Activated CD8-positive, alpha-beta memory T cell treated with anti-CD3 and anti-CD28 coated beads, Interleukin-2, amount 50 U/mL, for 24 hours (primary cell): ENCODE data around the gene CD53.

Source experiments
- DNase-seq: peaks from one replicate; pipeline ENCODE4 v3.0.0-alpha.2; 2020; ENCODE audit errors: extremely low read depth

Gene CD53

DNA sequence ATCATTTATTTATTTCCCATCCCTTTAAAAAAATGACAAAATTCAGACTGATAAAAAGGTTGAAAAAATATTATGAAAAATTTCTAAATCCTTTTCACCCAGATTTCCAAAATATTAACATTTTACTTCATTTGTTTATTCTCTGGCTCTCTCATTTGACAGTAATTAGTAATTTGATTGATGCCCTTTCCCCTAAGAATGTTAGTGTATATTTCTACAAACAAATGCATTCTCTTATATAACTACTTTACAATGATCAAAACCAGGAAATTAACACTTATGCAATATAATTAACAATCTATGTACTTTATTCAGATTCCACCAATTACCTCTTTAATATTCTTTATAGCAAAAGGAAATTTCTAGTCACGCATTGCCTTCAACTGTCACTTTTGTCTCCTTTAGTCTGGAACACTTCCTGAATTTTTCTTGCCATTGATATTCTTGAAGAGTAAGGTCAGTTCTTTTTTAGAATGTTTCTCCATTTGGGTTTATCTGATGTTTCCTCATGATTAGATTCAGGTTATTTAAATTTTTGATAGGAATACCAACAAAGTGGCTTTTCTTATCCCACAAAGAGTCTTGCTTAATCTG lies 3.9 kb downstream of the CD53 start:
- no peak for DNase-seq

DNA sequence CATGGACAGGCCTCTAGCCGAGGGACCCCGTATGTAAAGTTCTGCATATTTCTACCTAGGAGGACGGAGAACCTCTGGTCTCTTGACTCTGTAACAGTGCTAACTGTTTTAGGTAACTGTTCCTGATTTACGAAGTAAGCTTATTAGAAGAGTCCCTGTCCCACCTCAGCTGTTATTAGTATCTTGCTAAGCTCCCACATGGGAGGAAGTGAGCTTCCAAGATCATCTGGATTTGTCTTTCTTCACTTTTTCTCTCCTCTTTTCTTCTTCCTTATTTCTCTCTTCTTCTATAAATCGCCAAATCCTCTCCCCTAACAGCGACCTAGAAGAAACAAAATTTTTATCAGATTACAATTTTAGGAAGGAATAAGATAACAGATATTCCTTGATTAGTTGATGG lies 4.4 kb downstream of the CD53 start:
- DNase-seq: no peak

DNA sequence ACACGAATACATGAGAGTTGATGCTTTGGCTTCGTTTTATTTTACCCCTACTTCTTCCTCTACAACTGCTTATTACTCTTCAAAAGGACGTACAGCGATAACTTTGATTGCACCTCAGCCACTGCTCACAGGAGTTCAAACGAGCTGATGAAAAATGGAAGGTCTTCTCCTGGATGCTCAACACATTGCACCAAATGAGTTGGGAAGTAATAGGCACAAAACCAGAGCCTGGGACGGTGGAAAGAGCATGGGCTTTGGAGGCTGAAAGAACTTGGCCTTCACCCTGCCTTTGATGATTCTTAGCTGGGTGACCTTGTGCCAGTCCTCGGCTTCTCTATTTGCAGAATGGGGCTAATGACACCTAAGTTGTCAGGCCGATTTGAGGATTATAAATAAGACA lies 4.8 kb downstream of the CD53 start:
- DNase-seq: no peak

DNA sequence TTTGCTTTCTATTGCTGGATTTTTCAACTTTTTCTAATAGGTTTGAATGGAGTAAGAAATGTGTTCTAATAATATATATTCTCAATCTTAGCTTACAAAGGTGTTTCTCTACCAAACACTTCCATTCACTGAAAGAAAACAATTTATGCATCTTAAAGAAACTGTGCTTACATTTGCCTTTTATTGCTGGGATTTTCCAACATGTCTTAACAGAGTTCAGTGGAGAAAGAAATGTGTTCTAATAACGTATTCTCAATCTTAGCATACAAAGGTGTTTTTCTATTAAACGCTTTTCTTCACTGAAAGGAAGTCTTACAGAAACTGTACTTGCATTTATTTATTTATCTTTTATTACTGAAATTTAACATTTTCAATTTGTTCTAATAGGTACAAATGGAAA lies 5.6 kb downstream of the CD53 start:
- DNase-seq: no peak

DNA sequence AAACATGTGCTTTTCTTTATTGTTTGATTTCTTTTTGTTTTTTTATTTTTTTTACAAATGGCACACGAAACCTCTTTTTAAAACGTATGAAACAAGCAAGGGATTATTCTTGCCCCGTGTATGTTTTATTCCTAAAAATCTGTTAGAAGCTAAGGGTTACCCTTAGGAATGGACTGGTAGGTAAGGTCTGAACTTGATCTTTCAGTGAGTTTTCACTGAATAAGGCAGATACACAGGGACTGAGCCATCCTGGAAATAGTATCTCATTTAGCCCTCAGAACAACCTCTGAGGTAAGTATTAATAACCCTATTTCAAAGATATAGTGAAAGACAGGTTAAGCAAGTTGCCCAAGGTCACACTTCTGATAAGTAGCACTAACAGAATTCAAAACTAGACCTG lies 6.0 kb downstream of the CD53 start:
- no peak for DNase-seq

DNA sequence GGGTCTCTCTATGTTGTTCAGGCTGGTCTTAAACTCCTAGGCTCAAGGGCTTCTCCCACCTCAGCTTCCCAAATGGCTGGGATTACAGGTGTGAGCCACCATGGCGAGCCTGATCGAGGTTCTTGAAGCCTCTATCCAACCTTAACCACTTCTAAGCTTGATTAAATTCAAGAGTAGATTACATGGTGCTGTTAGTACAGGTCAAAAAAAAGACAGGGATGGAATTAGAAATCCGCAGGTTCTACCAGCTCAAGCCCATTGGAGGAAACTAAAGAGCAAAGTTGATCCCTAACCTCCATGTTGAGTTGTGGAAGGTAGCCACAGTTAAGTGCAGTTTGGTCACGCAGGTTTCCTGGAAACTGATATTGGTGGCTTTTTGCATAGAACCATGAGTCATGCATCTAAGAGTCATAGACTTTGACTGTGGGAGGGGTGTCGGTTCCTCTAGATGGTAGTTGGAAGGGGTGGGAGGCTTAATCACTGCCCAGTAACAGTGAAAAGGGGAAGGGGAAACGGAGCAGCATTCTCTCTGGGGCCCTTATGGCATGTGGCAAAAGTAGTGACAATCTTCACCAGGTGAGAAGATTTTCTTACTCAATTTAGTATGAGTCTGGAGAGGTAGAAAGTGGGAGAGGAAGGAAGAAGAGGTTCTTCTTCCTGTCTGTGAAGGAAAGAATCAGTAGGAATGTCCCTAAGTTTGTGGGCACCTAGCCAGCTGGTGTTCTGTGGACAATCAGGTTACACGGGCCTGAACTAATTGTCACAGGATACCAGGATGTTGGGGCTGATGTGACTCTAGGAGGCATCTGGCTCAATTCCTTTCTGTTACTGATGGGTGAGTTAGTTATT lies 7.0 kb downstream of the CD53 start:
- peak; percentile 54 for DNase-seq

DNA sequence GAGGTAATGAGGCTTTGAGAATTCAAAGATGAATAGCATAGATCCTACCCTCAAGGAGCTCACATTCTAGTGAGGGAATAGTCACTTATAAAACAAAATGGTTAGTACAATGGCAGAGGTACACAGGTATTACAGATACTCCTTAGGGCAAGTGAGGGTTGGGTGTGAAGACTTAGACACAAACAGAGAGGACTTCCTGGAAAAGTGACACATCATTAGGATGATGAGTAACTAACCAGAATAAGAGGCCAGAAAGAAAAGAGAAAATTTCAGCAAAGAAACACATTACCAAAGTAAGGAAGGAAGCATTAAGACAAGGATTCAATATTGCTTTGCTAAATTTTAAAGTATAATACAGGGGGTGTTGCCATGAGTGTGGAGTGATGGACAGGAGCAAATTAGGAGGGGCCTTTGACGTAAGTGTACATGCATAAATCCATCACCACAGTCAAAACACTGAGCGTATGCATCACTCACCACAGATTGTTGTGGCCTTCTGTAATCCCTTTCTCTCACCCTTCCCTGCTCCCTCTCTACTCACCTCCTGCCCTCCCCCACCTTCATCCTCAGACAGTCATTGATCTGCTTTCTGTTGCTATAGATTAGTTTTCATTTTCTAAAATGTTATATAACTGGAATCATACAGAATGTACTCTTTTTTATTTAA lies 7.9 kb downstream of the CD53 start:
- DNase-seq: no peak

DNA sequence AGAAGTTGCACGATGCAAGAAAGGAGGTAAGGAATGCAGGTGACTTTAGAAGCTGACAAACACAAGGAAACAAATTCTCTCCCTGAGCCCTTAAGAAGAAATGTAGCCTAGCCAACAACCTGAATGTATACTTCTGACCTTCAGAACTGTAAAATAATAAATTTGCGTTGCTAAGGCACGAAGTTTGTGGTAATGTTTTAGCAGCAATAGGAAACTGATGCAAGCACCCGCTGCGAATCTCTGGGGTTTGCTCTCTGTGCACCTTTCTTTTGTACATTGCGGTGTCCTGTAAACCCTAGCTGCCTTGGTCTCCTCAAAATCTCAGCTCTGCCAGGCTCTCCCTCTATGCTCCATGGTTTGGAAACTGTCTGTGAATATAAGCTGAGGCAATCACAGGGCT lies 15.1 kb downstream of the CD53 start:
- DNase-seq: no peak

DNA sequence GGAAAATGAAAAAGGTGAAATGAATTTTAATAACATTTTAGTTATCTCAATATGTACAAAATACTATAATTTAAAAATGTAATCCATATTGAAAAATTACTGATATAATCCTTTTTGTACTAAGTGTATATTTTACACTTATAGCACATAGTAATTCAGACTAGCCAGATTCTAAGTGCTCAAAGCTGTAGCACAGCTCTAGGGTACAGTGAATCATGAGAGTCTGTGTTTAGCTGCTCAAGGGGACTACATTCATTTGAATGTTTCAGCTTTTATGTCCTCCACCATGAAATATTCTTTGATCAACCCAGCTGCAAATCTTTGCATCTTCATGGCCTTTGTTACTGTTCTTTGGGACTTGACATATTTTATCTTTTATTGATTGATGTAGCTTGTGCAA lies 15.7 kb downstream of the CD53 start:
- DNase-seq: no peak

DNA sequence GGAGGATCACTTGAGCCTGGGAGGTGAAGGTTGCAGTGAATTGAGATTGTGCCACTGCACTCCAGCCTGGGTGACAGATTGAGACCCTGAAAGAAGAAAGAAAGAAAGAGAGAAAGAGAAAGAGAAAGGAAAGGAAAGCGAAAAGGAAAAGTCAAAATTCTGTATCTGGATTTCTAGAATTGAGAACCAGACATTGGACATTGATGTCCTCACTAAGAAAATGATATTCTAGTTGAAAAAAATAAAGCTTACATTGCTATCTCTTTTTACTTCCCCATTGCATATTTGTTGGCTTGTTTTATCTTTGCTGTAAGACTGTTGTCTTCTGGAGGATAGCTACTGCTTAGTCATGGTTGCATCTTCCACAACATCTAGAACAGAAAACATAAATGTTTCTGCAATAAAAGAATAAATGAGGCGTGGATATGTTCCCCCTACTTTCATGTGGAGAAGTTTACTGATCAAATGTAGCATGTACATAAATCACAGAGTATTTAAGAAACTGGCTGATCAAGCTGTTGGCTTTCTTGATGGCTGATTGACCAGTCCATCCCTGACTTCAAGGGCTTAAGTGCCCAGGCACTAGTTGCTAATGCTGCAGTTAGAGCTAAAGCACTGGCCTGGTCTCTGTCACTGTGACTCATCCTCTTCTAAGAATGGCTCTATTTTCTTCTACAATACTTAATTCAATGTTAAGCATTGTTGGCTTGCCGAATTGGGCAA lies 17.7 kb downstream of the CD53 start:
- DNase-seq: no peak

DNA sequence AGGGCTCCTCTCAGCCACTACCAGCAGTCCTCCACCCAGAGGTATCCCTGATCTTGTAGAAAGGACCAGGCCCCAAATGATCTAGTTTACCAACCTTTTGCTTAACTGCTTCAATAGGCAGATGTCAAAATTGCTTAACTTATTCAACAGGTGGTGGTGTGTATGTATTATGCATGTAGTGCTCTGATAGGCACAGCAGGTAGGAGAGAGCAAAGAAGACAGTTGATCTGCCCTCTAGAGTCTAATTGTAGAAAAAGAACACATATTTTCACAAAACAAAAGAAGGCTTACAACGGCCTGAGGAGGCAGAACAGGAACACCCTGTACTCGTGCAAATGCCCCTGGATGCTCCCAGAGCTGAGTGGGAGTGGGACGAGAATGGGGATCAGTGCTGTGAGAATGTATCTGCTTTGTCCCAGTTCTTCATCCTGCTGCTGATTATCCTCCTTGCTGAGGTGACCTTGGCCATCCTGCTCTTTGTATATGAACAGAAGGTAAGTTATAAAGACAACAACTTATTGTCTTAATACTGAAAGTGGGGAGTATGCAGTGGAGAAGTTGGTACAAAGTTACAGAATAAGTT lies 21.1 kb downstream of the CD53 start:
- no peak for DNase-seq

DNA sequence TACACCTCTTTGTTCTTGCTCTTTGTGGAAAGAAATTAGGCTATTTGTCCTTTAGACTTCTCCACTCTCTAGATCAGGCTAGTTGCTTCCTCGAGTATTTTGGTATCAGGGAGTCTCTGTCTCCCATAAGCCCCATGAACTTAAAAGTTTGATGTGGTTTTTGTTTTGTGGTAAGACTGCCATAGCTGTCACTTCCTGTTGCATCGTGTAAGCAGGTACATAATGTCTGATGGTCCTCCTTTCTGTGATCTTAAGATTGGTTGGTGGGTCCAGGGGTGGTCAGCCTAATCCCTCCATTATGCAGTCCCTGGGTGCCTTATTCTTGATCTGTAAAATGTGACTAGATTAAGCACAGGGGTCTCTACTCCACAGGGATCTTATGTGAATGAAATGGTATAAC lies 23.1 kb downstream of the CD53 start:
- DNase-seq: no peak

DNA sequence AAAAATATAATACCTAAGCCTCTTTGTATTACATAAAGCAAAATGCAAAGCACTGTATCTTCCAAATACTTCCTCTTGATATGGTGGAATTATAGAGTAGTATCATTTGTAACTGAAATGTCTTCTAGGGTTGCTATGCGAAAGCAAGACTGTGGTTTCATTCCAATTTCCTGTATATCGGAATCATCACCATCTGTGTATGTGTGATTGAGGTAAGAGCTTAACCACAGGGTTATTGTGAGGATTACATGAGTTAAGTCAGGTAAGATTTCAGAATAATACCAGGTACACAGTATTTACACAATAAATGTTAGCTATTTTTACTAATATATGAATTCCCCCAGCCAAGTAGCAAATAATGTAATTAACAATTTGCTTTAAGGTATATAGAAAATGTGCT lies 24.7 kb downstream of the CD53 start:
- DNase-seq: no peak

DNA sequence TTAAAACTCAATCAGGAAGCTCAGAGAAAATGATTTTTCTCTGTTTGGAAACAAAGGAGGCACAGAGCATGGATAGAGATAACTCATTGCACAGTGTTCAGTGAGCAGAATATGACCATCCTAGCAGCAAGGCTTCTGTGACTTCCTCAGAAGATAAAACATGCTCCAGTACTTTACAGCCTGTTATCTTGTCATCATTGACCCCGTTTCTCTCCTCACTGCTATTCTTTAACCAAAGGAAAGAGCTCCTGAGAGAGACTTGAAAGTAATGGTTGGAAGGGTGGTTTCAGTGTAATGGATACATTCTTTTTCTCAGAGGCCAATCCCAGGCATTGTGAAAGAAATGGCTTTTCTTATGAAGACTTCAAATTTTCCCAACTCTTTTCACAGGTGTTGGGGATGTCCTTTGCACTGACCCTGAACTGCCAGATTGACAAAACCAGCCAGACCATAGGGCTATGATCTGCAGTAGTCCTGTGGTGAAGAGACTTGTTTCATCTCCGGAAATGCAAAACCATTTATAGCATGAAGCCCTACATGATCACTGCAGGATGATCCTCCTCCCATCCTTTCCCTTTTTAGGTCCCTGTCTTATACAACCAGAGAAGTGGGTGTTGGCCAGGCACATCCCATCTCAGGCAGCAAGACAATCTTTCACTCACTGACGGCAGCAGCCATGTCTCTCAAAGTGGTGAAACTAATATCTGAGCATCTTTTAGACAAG lies 25.9 kb downstream of the CD53 start:
- DNase-seq: no peak

DNA sequence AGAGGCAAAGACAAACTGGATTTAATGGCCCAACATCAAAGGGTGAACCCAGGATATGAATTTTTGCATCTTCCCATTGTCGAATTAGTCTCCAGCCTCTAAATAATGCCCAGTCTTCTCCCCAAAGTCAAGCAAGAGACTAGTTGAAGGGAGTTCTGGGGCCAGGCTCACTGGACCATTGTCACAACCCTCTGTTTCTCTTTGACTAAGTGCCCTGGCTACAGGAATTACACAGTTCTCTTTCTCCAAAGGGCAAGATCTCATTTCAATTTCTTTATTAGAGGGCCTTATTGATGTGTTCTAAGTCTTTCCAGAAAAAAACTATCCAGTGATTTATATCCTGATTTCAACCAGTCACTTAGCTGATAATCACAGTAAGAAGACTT lies 26.5 kb downstream of the CD53 start:
- no peak for DNase-seq

DNA sequence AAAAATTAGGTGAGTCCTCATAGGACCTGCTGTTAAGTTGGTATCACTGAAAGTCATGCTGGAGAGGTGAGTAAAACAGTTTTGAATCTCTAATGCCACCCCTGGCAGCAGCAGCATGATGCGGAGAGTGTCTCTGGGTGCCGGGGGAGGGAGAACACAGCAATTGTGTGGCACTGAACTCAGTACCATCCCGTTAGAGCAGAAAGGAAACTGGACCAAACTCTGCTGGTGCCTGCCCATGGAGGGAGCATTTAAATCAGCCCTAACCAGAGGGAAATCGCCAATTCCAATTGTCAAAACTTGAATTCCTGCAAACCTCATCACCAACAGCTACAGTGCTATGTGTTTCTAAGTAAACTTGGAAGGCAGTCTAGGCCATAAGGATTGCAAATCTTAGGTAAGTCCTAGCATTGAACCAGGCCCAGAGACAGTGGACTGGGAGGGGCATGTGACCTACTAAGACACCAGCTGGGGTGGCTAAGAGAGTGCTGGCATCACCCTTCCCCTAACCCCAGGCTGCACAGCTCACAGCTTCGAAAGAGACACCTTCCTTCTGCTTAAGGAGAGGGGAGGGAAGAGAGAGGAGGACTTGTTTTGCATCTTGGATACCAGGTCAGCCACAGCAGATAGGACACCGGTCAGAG lies 30.0 kb downstream of the CD53 start:
- DNase-seq: no peak

DNA sequence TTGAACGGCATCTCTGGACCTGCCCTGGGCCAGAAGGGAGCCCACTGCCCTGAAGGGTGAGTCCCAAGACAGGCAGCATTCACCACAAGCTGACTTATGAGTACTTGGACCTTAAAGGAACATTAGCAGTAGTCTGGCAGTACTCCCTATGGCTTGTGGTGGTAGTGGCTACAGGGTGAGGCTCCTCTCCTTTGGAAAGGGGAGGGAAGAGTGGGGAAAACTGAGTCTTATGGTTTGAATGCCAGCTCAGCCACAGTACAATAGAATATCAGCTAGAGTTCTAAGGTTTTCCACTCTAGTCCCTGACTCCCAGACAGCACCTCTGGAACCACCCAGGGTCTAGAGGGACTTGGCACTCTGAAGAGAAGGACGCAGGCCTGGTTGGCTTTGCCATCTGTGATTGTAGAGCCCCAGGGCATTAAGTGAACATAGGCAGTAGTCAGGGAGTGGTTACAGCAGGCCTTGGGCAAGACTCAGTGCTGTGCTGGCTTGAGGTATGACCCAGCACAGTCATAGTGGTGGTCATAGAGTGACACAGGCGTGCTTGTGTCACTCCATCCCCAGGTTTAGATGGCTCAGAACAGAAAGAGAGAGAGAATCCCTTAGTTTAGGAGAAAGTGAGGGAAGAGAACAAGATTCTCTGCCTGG lies 31.0 kb downstream of the CD53 start:
- no peak for DNase-seq

DNA sequence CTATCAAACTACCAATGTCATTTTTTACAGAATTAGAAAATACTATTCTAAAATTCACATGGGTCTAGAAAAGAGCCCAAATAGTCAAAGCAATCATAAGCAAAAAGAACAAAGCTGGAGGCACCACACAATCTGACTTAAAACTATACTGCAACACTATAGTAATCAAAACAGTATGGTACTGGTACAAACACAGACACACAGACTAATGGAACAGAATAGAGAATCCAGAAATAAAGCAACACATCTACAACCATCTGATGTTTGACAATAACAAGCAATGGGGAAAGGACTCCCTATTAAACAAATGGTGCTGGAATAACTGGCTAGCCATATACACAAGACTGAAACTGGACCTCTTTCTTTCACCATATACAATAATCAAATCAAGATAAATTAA lies 39.8 kb downstream of the CD53 start:
- DNase-seq: no peak

DNA sequence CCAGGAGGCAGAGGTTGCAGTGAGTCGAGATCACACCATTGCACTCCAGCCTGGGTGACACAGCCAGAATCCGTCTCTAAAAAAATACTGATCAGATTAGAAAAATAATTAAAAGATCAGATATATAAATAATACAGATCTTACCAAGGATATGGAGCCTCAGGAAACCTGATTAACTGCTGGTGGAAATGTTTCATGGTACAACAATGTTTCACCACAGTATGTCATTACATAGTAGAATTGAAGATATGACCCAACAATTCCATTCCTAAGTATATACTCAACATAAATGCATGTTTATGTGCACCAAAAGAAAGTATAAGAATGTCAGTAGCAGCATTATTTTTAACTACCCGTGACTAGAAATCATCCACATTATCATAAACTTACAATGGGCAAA lies 41.7 kb downstream of the CD53 start:
- no peak for DNase-seq

DNA sequence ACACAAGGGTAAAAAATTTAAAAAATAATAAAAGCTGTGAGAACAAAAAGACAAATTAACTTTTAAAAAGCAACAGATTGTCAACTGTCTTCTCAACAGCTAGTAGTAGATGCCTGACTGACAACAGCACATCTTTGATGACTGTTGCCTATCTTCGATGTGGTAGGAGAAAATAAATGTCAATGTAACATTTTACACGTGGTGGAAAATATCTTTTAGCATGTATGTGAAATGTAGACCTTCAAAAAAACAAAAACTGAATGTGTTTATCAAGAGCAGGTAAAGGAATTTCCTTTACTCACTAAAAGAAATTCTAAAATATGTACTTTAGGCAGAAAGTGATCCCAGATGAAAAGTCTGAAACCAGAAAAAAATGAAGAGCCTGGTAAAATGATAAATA lies 42.9 kb downstream of the CD53 start:
- DNase-seq: no peak

DNA sequence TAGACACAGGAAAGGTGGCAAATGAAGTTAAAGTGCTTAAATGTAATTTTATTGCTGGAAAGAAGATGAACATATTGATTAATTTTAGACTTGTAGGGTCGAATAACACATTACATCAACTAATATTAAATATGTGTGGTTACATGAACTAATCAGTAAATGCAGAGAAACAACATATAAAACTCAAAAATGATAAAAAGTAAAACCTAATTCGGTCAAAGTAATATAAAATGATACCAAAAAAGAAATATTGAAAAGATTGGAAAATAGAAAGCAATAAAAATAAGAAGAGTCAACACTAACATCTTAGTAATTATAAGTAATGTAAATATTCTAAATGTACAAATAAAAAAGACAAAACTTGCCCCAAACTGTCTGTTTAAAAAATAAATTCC lies 43.3 kb downstream of the CD53 start:
- no peak for DNase-seq
